Endothelial cell (in vitro differentiated cells): ENCODE measurements around the gene TMEM154. TPM values are rescaled to one million over a fixed set of nuclear protein-coding genes. Genes with fewer than 3 reads are reported as not detected.

Experiments
- DNase-seq: peaks from one replicate; pipeline ENCODE4 v3.0.0; 2021; ENCODE audit warnings: low spot score
- H3K27ac Mint-ChIP-seq: one replicate; pipeline ENCODE4 v1.8.0; 2021; ENCODE audit warnings: mixed read lengths, inconsistent platforms; ENCODE audit not compliant: unreplicated experiment
- H3K27me3 Mint-ChIP-seq: one replicate; pipeline ENCODE4 v1.8.0; 2021; ENCODE audit warnings: mild to moderate bottlenecking, moderate library complexity, mixed read lengths, inconsistent platforms; ENCODE audit not compliant: unreplicated experiment
- H3K36me3 Mint-ChIP-seq: one replicate; pipeline ENCODE4 v1.8.0; 2021; ENCODE audit warnings: mild to moderate bottlenecking, low read depth, mixed read lengths, inconsistent platforms; ENCODE audit not compliant: unreplicated experiment
- H3K4me1 Mint-ChIP-seq: one replicate; pipeline ENCODE4 v1.8.0; 2021; ENCODE audit warnings: mild to moderate bottlenecking, mixed read lengths, inconsistent platforms; ENCODE audit not compliant: unreplicated experiment
- H3K4me3 Mint-ChIP-seq: one replicate; pipeline ENCODE4 v1.8.0; 2021; ENCODE audit warnings: mild to moderate bottlenecking, mixed read lengths, inconsistent platforms; ENCODE audit not compliant: unreplicated experiment
- H3K9me3 Mint-ChIP-seq: one replicate; pipeline ENCODE4 v1.8.0; 2021; ENCODE audit warnings: mixed read lengths, inconsistent platforms; ENCODE audit not compliant: unreplicated experiment
- CTCF ChIP-seq: fragments of 200-600 bp; sonication (generic); IDR thresholded peaks from one replicate; pipeline ENCODE4 v1.5.0; 2021; ENCODE audit warnings: antibody characterized with exemption; ENCODE audit not compliant: unreplicated experiment
- total RNA-seq: library from RNA; stranded (reverse); fragmentation: NEBNext Ultra II Directional; extraction: Animal tissue kit (Norgen Biotek cat#: 25700); gene quantifications from one replicate; pipeline ENCODE4 v1.2.1, GENCODE V29; 2021; ENCODE audit not compliant: unreplicated experiment

The TMEM154 gene
- total RNA-seq, 1 donor from 2014 or later, result 6.7 TPM

- no peak for TF ChIP-seq CTCF
- Mint-ChIP-seq H3K36me3 (no peaks in the 10 kb centered on the region), H3K9me3 (no peaks in the 10 kb centered on the region), H3K27ac (no peak overlapping the region), H3K4me1 (peaks cover 14% of the 10 kb centered on the region), H3K27me3 (peaks cover 8% of the 10 kb centered on the region), H3K4me3 (no peak overlapping the region)
- no peak for DNase-seq
Measured at GRCh38 chr4:152684587-152684986, 4.8 kb upstream of the TMEM154 start.

GRCh38 chr4:152684007-152684406, 4.2 kb upstream of the TMEM154 start:
- no peaks in the 10 kb centered on the region for H3K36me3 Mint-ChIP-seq
- H3K4me1 Mint-ChIP-seq, result peaks cover 19% of the 10 kb centered on the region
- H3K27me3 Mint-ChIP-seq, result peaks cover 9% of the 10 kb centered on the region
- H3K4me3 Mint-ChIP-seq, result no peak overlapping the region
- TF ChIP-seq CTCF, result no peak
- H3K27ac Mint-ChIP-seq, result no peak overlapping the region
- DNase-seq, result no peak
- no peaks in the 10 kb centered on the region for H3K9me3 Mint-ChIP-seq

GRCh38 chr4:152682143-152682941, 2.5 kb upstream of the TMEM154 start:
- H3K36me3 Mint-ChIP-seq, result no peaks in the 10 kb centered on the region
- H3K27ac Mint-ChIP-seq, result no peak overlapping the region
- peaks cover 9% of the 10 kb centered on the region for H3K27me3 Mint-ChIP-seq
- no peak for TF ChIP-seq CTCF
- no peak for DNase-seq
- no peaks in the 10 kb centered on the region for H3K9me3 Mint-ChIP-seq
- no peak overlapping the region for H3K4me3 Mint-ChIP-seq
- H3K4me1 Mint-ChIP-seq, result peaks cover 27% of the 10 kb centered on the region

- H3K9me3 Mint-ChIP-seq, result no peaks in the 10 kb centered on the region
- no peak for TF ChIP-seq CTCF
- H3K27ac Mint-ChIP-seq, result peak overlapping the region; percentile 70
- DNase-seq, result no peak
- H3K27me3 Mint-ChIP-seq, result peaks cover 9% of the 10 kb centered on the region
- H3K4me1 Mint-ChIP-seq, result peaks cover 28% of the 10 kb centered on the region
- no peak overlapping the region for H3K4me3 Mint-ChIP-seq
- H3K36me3 Mint-ChIP-seq, result no peaks in the 10 kb centered on the region
Measured at GRCh38 chr4:152680988-152681603, 1.3 kb upstream of the TMEM154 start.

GRCh38 chr4:152678841-152679240, 956 bp downstream of the TMEM154 start:
- Mint-ChIP-seq H3K4me3 (no peak overlapping the region), H3K27me3 (peaks cover 8% of the 10 kb centered on the region), H3K27ac (no peak overlapping the region), H3K36me3 (no peaks in the 10 kb centered on the region), H3K4me1 (peaks cover 28% of the 10 kb centered on the region), H3K9me3 (no peaks in the 10 kb centered on the region)
- DNase-seq, result no peak
- TF ChIP-seq CTCF, result no peak
